HG03159 (cell line): ENCODE results near the gene HIC1.

Experiments
- ATAC-seq: cut with Tn5 transposase; IDR thresholded peaks from one replicate; pipeline ENCODE4 v1.9.1; 2021; ENCODE audit warnings: mild to moderate bottlenecking, moderate library complexity; ENCODE audit not compliant: unreplicated experiment

The HIC1 gene

DNA sequence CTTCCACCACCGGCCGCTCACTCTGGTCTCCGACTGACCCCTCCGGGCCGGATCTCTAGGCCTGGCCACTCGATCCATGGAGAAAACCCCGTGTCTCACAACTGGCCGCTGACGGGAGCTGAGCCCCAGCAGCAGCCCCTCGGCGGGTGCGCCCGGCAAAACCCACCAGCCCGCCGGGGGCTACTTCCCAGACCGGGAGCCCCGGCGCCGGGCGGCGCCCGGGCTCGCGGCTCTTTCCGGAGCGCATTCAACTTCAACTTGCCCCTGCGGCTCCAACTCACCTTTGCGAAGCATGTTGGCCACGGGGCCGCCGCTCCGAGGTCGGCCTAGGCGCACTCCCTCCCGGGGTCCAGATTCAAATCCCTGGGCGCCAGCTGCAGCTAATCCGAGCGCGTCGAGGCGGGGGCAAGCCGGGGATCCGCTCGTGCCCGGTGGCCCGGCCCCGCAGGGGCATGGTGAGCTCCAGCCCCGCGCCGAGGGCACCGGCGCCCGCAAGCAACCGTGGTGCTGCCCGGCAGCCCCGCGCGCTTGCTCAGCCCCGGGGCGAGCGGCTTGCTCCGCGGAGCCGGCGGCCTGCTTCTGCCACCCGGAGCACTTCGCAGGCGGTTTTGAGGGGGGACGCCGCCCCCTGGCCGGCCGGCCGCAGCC lies 30.2 kb upstream of the HIC1 start:
- ATAC-seq = no peak

- ATAC-seq = no peak
Observed at GRCh38 chr17:2025220-2025621, 29.7 kb upstream of the HIC1 start, which contains the start of gene RTN4RL1. RTN4RL1 (minus strand) TSS chr17:2025334; CDS start chr17:2024865, 469 bp downstream.

DNA sequence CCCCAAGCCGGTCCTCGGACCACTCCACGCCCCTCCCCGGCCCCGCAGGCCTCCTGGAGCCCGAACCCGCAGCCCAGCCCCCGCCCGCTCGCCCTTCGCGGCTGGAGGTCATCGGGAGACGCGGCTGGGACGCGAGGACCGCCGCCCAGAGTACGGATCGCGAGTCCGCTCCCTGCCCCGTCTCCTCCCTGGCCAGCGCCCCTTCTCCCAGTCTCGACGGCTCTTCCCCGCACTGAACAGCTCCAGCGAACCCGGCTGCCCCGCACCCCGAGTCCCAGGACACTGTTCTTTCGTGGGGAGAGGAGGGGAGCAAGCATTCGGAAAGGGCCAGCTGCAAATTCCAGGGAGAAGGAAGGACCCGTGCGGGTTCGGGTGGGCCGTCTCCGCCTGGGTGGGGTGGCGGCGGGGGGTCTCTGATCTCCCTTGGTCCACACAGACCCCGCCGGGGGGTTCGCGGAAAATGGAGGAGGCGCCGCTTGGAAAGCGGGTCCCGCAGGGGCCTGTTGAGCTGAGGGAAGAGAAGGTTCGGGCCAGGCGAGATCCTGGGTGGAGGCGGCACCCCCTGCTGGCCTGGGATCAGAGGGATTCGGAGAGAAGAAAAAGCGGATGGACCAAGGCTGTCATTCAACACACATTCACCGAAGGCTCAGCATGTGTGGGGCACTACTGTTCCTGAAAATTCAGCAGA lies 29.1 kb upstream of the HIC1 start:
- ATAC-seq = no peak

DNA sequence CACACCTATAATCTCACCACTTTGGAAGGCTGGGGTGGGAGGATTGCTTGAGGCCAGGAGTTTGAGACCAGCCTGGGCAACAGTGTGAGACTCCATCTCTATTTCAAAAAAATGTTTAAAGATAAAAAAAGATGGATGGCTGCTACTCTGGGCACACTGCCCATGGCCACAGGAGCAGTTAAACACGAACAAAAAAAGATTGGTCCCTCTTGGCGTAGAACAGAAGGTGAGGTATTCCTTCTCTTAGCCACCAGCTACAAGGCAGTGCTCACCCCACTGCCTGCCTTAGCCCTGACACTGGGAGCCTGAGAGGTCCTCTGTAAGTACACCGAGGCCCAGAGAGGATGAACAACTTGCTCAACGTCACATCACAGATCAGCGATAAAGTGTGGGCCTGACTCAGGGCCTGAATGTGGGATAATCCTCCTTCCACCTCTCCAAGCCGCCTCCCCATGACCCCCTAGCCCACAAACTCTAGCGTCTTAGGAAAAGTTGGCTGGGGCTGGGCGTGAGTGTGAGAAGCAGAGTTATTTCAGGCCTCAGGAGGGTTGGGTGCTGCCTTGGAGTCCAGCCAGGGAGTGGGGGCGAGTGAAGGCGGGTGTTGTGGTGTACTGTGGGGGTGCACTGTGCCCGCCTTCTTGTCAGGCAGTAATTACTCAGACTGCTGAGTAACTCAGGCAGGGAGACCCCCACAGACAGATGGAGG lies 27.2 kb upstream of the HIC1 start:
- ATAC-seq = no peak

DNA sequence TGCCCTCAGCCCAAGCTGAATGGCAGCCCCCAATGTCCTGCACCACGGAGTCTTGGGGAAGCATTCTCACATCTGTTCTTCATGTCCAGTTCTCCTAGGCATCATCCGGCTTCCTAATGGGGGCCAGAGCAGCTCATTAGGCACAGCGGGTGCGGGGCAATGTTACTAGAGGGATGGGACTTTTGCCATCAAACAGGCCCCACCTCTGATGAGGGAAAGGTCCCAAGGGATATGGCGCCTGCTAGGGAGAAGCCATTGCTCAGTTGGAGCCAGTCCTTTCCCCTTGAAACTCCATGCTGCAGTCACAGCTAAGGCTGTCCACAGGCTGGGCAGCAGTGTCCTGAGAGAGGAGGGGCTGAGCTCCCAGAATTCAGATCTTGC lies 26.7 kb upstream of the HIC1 start:
- no peak for ATAC-seq

GRCh38 chr17:2028737-2029136 lies 26.2 kb upstream of the HIC1 start:
- no peak for ATAC-seq

DNA sequence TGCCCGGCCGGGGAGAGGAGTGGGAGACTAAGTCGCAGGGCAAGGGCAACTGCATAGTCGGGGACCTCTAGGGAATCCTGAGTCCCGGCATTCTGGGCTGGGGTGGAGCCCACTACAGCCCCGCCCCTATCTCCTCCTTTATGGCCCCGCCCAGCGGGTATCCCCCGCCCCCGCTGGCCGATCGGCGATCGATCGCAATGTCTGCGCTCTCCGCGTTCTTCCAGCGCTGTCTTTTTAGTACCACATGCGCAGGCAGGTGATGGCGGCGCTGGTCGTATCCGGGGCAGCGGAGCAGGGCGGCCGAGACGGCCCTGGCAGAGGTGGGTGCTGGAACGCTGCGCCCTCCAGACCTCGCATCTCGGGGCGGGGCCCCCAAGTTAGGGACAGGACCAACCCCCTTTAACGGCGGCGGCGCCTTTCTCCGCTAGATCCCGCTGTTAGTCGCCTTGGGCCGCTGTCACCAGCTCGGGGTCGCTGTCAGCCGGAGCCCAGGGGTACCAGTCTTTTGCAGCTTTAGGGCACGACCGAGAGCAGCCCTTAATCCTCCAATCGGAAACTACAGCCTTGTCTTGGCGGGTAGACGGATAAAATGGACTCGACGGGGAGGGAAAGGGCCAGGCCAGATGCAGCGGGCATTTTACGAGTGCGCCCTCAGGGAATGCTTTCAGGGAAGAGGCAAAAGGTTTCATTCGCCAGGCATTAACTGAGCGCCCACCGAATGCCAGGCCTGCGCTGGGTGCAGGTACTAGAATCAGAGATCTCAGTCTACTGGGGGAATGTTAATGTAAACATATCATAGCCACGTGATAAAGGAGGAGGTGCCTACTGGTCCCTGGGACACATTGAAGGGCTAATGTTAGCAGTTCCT lies 24.8 kb upstream of the HIC1 start, which contains the start of gene DPH1:
DPH1 (plus strand) TSS at position 243 of the 868 bp plus-strand sequence; CDS start at position 260, 17 bp downstream.
- ATAC-seq = peak; percentile 74

DNA sequence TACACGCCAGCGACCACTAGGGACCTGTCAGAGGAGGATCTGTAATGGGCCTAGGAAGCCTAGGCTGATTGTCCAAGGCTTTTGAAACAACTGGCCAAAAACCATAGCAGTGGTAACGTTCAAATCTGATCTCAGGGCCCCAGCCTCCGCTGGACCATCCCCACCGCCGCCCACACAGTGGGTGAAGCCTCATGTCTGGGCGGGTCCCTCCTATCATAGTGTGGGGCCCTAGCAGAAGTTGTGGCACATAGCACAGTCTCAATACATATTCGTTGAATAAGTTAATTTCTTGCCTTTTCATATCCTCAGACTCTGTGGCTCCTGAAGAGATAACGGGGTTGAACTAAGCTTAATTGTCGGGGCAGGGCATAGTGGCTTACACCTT lies 24.1 kb upstream of the HIC1 start:
- peak; percentile 28 for ATAC-seq

DNA sequence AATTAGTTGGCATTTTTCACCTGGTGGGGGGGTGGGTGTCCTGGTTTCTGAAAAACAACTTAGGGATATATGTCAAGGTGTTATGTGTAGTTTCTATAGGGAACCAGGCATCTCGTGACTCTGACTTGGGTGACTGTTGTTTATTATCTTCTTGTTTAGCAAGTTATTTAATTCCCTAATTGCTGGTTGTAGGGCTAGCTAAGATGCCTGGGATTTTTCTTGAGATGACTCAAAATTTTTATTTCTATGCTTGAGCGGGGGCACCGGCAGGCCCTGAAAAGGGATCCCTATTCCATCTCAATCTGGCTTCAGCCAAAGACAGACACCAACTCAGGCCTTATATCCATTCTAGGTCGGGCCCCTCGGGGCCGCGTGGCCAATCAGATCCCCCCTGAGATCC lies 21.8 kb upstream of the HIC1 start:
- no peak for ATAC-seq

GRCh38 chr17:2034157-2034556 lies 20.7 kb upstream of the HIC1 start:
- ATAC-seq = no peak

DNA sequence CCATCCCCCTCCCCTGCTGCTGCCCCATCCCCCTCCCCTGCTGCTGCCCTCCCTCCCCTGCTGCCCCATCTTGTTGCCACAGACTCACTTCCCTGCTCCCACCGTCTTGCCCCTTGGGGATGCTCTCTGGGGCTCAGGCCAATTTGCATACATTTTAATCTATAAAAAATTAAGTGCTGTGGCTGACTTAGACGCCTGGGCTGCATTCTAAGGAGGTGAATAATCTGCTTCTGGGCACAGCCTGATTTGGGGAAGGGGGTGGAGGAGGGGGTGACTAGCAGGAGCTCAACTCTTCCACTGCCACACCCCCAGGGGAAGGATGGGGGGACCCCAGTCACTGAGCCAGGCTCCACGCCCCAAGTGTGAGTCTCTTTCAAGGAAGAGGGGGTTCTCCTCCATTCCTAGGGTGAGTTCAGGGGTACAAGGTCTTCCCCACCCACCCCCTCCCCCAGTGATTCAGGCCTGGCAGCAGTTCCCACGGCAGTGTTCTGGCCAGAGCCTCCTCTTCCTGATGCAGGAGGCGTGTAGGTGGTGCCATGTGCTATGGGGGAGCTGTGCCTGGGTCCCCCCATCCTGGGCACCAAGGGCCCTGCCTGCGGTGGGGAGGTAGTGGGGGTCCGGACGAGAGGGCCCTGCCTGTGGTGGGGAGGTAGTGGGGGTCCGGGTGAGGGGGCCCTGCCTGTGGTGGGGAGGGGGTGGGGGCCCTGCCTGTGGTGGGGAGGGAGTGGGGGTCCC lies 19.9 kb upstream of the HIC1 start:
- no peak for ATAC-seq

DNA sequence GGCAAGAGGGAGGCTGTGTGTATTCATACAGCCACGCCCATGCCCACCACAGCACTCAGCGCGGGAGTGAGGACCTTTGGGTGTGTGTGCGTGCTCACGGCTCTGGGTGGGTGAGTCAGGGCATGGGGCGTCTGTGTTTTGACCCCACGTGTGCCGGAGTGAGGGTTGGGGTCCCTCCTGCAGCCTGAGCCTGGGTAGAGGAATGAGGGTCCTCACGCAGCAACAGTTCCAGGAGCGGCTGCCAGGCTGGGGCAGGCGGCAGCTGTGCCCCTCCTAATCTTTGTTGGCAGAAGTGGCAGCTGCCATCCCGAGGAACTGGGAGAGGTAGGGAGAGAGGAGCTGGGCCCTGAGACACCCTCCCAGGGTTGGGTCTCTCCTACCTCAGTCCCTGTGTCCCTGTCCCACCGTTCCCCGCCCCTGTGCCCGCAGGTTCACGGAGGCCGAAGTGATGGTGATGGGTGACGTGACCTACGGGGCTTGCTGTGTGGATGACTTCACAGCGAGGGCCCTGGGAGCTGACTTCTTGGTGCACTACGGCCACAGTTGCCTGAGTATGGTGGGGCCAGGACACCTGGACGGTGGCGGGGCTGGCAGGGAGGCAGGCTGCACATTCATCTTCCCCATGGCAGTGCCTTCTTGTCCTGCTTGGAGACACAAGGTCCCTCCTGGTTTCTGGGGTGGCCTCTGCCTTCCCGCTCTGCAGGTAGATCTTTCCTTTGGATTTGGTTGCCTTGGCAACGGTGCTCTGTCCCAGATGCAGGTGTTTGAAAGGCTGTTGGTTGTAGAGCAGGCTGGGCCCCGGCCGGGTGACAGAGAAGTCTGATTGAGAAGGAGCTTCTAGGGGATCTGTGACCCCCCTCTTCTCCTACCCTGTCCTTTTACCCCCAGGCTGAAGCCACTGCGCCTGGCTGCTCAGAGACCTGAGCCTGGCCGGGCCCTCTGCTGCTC lies 19.1 kb upstream of the HIC1 start:
- no peak for ATAC-seq

DNA sequence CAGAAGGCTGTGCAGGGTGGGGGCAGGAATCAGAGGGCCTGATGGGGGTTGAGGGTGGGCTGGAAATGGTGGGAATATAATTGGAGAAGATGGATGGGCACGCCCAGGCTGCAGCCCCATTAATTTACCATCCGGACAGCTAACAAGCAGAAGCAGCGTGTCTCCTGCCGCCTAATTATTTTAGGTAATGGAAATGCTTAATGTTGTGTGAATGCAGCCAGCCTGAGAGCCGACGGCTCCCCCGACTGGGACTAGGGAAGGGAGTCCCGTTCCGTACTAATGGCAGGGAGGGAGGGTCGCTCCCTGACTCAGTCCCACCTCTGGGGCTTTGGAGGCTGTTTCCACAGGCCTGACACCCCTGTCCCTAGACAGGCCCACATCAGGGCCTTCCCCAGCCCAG lies 17.7 kb upstream of the HIC1 start:
- ATAC-seq = no peak

DNA sequence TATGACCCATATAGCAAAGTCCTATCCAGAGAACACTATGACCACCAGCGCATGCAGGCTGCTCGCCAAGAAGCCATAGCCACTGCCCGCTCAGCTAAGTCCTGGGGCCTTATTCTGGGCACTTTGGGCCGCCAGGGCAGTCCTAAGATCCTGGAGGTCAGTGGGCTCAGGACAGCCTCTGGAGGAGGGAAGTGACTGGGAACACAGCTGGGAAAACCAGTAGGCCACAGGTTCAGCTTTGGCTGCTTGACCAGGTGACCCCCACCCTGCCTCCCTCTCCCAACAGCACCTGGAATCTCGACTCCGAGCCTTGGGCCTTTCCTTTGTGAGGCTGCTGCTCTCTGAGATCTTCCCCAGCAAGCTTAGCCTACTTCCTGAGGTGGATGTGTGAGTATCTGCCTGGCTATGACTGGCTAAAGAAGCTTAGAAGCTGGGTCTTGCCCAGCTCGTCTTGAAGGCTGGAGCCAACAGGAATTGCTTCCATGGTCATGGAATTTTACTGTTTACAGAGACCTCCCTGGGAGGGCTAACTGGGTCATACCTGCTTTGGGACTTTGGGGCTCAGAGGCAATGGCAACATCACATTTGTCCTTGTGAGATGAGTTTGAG lies 14.6 kb upstream of the HIC1 start:
- ATAC-seq = no peak

DNA sequence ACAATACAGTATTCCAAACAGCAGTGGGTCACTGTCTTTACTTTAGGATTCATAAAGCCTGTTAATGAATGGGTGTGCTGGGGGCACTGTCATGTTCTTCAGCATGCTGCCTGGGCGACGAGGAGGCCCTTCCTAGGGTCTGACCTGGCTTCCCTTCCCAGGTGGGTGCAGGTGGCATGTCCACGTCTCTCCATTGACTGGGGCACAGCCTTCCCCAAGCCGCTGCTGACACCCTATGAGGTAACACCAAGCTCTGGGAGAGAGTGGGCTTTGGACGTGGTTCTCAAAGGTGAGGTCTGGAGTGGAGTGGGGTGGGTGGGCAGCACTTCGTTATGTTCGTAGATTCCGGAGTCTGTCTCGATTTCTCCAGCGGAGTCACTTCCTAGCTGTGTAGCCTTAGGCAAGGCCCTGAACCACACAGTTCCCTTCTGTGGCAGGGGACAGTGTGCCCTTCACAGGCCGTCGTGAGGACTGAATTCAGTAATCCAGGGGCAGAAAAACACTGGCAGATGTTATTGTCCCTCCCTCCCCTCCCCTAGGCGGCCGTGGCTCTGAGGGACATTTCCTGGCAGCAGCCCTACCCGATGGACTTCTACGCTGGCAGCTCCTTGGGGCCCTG lies 13.9 kb upstream of the HIC1 start:
- ATAC-seq = no peak

GRCh38 chr17:2041561-2042389 lies 13.1 kb upstream of the HIC1 start, which contains the start of gene OVCA2:
OVCA2 (plus strand) TSS chr17:2042022; CDS start chr17:2042048, 26 bp downstream.
- ATAC-seq = peak; percentile 83

DNA sequence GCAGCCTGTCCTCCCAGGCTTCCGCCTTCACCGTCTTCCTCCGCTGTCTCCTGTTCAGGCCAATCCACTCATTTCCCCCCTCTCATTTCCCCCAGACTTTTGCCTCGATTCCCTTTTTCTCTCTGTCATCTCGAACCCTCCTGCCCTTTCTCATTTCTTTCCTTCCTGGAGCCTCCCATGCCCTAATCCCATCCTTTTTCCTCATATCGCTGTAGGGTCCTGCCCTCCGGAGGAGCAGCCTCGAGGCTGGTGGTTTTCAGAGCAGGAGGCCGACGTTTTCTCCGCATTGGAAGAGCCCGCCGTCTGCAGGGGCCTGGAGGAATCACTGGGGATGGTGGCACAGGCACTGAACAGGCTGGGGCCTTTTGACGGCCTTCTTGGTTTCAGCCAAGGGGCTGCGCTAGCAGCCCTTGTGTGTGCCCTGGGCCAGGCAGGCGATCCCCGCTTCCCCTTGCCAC lies 12.5 kb upstream of the HIC1 start:
- no peak for ATAC-seq
